Thoracic aorta (tissue), 2 donors: ENCODE measurements around the gene DMD. TPM values are rescaled to one million over a fixed set of nuclear protein-coding genes. Genes with fewer than 3 reads are reported as not detected.

ENCODE experiments used
- ATAC-seq: fragments of 150-250 bp; one replicate; pipeline ENCODE4 v1.8.0; 2017; ENCODE audit warnings: low read depth; ENCODE audit not compliant: insufficient number of reproducible peaks, low FRiP score
- DNase-seq: peaks from one replicate; pipeline ENCODE4 v3.0.0-alpha.2; 2020; ENCODE audit warnings: low spot score
- H3K27ac ChIP-seq, 2 donors: fragments of 200-600 bp; sonication (generic); 1 replicate in 1 of 2; 2 replicates in 1 of 2; pipeline ENCODE4 v1.5.1; 2016; ENCODE audit warnings: mild to moderate bottlenecking in 2 of 2, moderate library complexity in 2 of 2
- H3K27me3 ChIP-seq: fragments of 200-600 bp; sonication (generic); replicated peaks from 2 replicates; pipeline ENCODE4 v1.6.0; 2016; ENCODE audit warnings: mild to moderate bottlenecking; ENCODE audit not compliant: insufficient read depth
- H3K36me3 ChIP-seq: fragments of 200-600 bp; sonication (generic); one replicate; pipeline ENCODE4 v1.5.1; 2016
- H3K4me1 ChIP-seq, 2 donors: fragments of 200-600 bp; sonication (generic); 1 replicate in 1 of 2; 2 replicates in 1 of 2; pipeline versions ENCODE4 v1.5.1 to v1.6.0; 2016; ENCODE audit warnings: low read depth in 2 of 2, mild to moderate bottlenecking in 1 of 2; ENCODE audit not compliant: control insufficient read depth in 1 of 2
- H3K4me3 ChIP-seq: fragments of 200-600 bp; sonication (generic); 2 replicates; pipeline ENCODE4 v1.5.1; 2016; ENCODE audit warnings: mild to moderate bottlenecking
- H3K9me3 ChIP-seq: fragments of 200-600 bp; sonication (generic); 2 replicates; pipeline ENCODE4 v1.5.1; 2016
- CTCF ChIP-seq: fragments of 200-600 bp; sonication (generic); IDR thresholded peaks from one replicate; pipeline ENCODE4 v1.5.1; 2019; ENCODE audit warnings: antibody characterized with exemption
- total RNA-seq, 2 donors: library from RNA; depleted of rRNA; stranded (reverse); fragments of >200 nt; gene quantifications; one replicate each; pipeline versions ENCODE4 v1.1.0 to v1.2.3, GENCODE V29; 2016

The DMD gene
- total RNA-seq, 2 donors from 2014 or later = 224 to 233 TPM

GRCh38 chrX:31071262-31071661, 2140.1 kb downstream of the DMD start:
- Histone ChIP-seq H3K4me1 (no peaks in the 10 kb centered on the region), H3K4me3 (no peak overlapping the region), H3K27me3 (no peaks in the 10 kb centered on the region), H3K9me3 (no peaks in the 10 kb centered on the region), H3K36me3 (no peaks in the 10 kb centered on the region), H3K27ac (no peak overlapping the region)
- DNase-seq = no peak
- no peak for TF ChIP-seq CTCF
- no peak for ATAC-seq

DNA sequence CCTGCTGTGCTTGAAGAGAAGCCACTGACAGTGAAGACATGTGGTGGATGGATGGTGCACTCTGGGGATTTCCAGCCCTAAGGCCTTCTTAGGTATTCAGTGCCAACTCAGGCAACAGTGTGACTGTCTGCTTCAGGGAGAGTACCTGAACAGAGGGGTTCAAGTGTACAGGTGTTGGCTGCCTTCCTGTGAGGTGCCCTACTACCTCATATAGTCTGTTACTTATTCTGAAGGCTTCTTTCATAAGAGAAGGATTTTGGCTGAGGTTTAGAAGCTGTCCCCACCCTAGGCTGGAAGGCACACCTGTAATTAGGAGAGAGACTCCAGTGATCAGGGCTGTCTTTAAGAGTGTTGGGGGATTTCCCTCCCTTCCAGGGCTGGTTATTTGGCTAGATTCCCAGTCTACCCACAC, 2141.3 kb downstream of the DMD start:
- H3K36me3 ChIP-seq = no peaks in the 10 kb centered on the region
- DNase-seq = no peak
- no peak overlapping the region for H3K27ac ChIP-seq
- no peaks in the 10 kb centered on the region for H3K27me3 ChIP-seq
- no peak for ATAC-seq
- H3K4me3 ChIP-seq = no peak overlapping the region
- no peak for TF ChIP-seq CTCF
- H3K9me3 ChIP-seq = no peaks in the 10 kb centered on the region
- no peaks in the 10 kb centered on the region for H3K4me1 ChIP-seq
